Mammary epithelial cell (primary cell): ENCODE results near the gene SUSD6.
"Not testable (repeated sequence)": the region's sequence is repeated elsewhere in the genome, so short reads cannot be mapped to it uniquely, and the experiment has no call there.

Experiments used
- EZH2 ChIP-seq: IDR thresholded peaks from 2 replicates; pipeline ENCODE4 v1.6.1; 2012; ENCODE audit warnings: low read length, inconsistent platforms, borderline replicate concordance
- TF ChIP-seq, protein P1 (sequence below), 2 donors: IDR thresholded peaks in 1 of 2; conservative IDR thresholded peaks in 1 of 2; 2 replicates each; pipeline ENCODE4 v1.5.1; 2011 to 2012; ENCODE audit warnings: inconsistent platforms in 2 of 2, low read length in 2 of 2, mild to moderate bottlenecking in 2 of 2, control low read depth in 1 of 2, low read depth in 1 of 2; ENCODE audit not compliant: insufficient read depth in 1 of 2; ENCODE audit errors: extremely low read depth in 1 of 2

DNA sequence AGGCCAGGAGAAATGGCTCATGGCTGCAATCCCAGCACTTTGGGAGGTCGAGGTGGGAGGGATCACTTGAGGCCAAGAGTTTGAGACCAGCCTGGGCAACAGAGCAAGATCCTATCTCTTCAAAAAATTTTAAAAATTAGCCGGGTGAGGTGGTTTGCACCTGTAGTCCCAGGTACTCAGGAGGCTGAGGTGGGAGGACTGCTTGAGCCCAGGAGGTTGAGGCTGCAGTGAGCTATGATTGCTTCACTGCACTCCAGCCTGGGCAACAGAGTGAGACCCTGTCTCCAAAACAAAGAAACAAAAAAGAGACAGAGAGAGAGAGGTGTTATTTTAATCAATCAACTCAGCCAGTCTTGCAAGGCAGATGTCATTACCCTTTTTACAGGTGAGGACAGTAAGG lies 107.2 kb downstream of the SUSD6 start:
- TF ChIP-seq, protein P1, sequence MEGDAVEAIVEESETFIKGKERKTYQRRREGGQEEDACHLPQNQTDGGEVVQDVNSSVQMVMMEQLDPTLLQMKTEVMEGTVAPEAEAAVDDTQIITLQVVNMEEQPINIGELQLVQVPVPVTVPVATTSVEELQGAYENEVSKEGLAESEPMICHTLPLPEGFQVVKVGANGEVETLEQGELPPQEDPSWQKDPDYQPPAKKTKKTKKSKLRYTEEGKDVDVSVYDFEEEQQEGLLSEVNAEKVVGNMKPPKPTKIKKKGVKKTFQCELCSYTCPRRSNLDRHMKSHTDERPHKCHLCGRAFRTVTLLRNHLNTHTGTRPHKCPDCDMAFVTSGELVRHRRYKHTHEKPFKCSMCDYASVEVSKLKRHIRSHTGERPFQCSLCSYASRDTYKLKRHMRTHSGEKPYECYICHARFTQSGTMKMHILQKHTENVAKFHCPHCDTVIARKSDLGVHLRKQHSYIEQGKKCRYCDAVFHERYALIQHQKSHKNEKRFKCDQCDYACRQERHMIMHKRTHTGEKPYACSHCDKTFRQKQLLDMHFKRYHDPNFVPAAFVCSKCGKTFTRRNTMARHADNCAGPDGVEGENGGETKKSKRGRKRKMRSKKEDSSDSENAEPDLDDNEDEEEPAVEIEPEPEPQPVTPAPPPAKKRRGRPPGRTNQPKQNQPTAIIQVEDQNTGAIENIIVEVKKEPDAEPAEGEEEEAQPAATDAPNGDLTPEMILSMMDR (conservative IDR thresholded peaks at IDR 0.05 in 1 of 2, IDR thresholded peaks at IDR 0.05 in 1 of 2; ENCODE audit: extremely low read depth in 1 of 2, insufficient read depth in 1 of 2, low read depth in 1 of 2, low read length in 2 of 2) = not testable (repeated sequence)
- not testable (repeated sequence) for TF ChIP-seq EZH2
